ENCODE measurements around the gene MSRB1.

MSRB1 gene

DNA sequence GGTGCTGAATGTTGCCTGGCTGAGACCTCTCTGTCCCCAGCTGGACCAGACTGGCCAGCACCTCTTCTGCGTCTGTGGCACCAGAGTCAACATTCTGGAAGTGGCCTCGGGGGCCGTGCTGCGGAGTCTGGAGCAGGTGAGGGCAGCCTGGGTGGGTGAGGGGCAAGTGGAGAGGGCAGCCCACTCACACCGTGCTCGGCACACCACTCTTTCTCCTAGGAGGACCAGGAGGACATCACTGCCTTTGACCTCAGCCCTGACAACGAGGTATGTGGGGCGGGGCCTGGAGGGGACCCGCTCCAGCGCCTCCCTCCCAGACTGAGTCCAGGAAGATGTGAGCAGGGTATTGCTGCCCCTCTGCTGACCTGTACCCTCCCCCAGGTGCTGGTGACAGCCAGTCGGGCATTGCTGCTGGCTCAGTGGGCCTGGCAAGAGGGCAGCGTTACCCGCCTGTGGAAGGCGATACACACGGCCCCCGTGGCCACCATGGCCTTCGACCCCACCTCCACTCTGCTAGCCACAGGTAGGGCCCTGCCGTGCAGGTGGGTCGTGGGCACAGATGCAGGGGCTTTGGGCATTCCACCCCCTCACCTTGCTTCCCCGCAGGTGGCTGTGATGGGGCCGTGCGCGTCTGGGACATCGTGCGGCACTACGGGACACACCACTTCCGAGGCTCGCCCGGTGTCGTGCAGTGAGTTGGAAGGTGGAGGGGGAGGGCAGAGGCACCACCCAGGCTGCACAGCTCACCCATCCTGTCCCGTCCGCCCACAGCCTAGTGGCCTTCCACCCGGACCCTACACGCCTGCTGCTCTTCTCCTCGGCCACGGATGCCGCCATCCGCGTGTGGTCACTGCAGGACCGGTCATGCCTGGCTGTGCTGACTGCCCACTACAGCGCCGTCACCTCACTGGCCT is 31.4 kb upstream of the MSRB1 start:
- H3K27me3 ChIP-seq (ENCODE audit: control insufficient read depth in 3 of 3, insufficient read depth in 3 of 3, low read depth in 1 of 3, low read length in 3 of 3) = peaks cover 0 to 14% (median 2%) of the 10 kb centered on the region in 3 experiments
- peak overlapping the region; percentile 3 for H4K8ac ChIP-seq (ENCODE audit: low read depth, low read length)
- H3K36me3 ChIP-seq (replicated peaks in 1 of 2; ENCODE audit: control insufficient read depth in 2 of 2, insufficient read depth in 2 of 2, low read length in 2 of 2) = peaks cover 31 to 47% of the 10 kb centered on the region in 2 donors

DNA sequence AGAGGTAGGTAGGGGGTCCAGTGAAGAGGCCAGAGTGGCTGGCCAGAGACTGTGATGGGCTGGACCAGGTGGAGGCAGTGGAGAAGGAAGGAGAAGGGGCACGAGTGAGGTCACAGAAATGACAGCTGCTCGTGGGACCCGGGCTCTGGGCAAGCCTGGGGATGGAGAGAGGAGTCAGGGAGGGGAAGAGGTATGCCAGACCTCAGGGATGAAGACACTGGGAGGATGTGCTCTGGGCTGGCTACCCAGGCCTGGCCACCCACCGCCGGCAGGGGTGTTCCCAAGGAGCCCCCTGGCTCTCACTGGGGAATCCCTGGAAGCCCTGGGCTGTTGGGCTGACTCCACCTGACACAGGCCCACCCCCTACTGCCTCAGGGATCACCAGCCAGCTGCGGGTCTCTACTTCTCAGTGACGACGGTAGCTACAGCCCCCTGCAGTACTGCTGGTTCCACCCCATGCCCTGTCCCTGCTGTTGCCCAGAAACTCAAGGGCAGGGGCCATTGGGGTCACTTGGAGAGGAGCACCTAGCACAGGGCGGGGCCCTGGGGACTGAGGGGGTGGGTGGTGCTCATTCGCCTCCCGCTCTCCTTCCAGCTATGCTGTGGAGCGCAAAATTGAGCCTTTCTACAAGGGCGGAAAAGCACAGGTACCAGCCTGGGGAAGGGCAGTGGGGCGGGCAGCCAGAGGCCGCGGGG is 30.6 kb upstream of the MSRB1 start:
- no CpG with 5 or more reads among the region's 16 CpGs for WGBS, 2 donors (ENCODE audit: extremely low coverage in 2 of 2, insufficient read length in 2 of 2, insufficient replicate concordance in 1 of 2)
- no peak overlapping the region for H3K14ac ChIP-seq (ENCODE audit: low read length)
- no peak overlapping the region for H2BK12ac ChIP-seq (ENCODE audit: low read length)
- H3K27me3 ChIP-seq (ENCODE audit: control insufficient read depth in 3 of 3, insufficient read depth in 3 of 3, low read depth in 1 of 3, low read length in 3 of 3) = peaks cover 0 to 6% (median 0%) of the 10 kb centered on the region in 3 experiments
- H3K4ac ChIP-seq (ENCODE audit: low read length) = no peak overlapping the region
- no peak overlapping the region for H2AFZ ChIP-seq (ENCODE audit: low read length)
- no peak overlapping the region for H4K91ac ChIP-seq (ENCODE audit: low read depth, low read length, poor library complexity)
- no peak overlapping the region for H2BK5ac ChIP-seq (ENCODE audit: low read length)
- H3K4me3 ChIP-seq (ENCODE audit: low read length in 2 of 2) = peak overlapping the region in 1 of 2 donors; percentile 32
- peak overlapping the region; percentile 43 for H4K8ac ChIP-seq (ENCODE audit: low read depth, low read length)
- H3K4me2 ChIP-seq (ENCODE audit: insufficient read depth, low read length, poor library complexity, severe bottlenecking) = no peak overlapping the region
- peaks cover 31 to 44% of the 10 kb centered on the region in 2 donors for H3K36me3 ChIP-seq (replicated peaks in 1 of 2; ENCODE audit: control insufficient read depth in 2 of 2, insufficient read depth in 2 of 2, low read length in 2 of 2)
- H3K4me1 ChIP-seq (ENCODE audit: control insufficient read depth in 2 of 2, insufficient read depth in 1 of 2, low read depth in 1 of 2, low read length in 2 of 2) = peaks cover 2 to 4% of the 10 kb centered on the region in 2 donors
- no peak overlapping the region for H3K9ac ChIP-seq (ENCODE audit: low read depth, low read length, poor library complexity)
- peak overlapping the region; percentile 37 for H2AK5ac ChIP-seq (ENCODE audit: low read depth, low read length)
- DNase-seq (ENCODE audit: low spot score) = no peak
- no peak overlapping the region for H2BK120ac ChIP-seq (ENCODE audit: low read depth, low read length)
- no peaks in the 10 kb centered on the region for H3K9me3 ChIP-seq (replicated peaks in 1 of 2; ENCODE audit: control insufficient read depth in 2 of 2, insufficient read depth in 1 of 2, low read depth in 1 of 2, low read length in 2 of 2)
- H2BK15ac ChIP-seq (ENCODE audit: low read length) = no peak overlapping the region
- H3K18ac ChIP-seq (ENCODE audit: low read length) = no peak overlapping the region
- peaks cover 20% of the 10 kb centered on the region for H3K79me1 ChIP-seq (ENCODE audit: low read depth, low read length)
- no peak overlapping the region for H3K23ac ChIP-seq (ENCODE audit: low read depth, low read length, poor library complexity)
- H3K27ac ChIP-seq (replicated peaks; ENCODE audit: low read length) = no peak overlapping the region

More for the DNA sequence above, 31.4 kb upstream of the MSRB1 start:
- Histone ChIP-seq H3K9me3 (replicated peaks in 1 of 2; ENCODE audit: control insufficient read depth in 2 of 2, insufficient read depth in 1 of 2, low read depth in 1 of 2, low read length in 2 of 2) (no peaks in the 10 kb centered on the region), H4K91ac (ENCODE audit: low read depth, low read length, poor library complexity) (no peak overlapping the region), H2AK5ac (ENCODE audit: low read depth, low read length) (no peak overlapping the region), H3K18ac (ENCODE audit: low read length) (no peak overlapping the region), H2BK12ac (ENCODE audit: low read length) (no peak overlapping the region), H3K9ac (ENCODE audit: low read depth, low read length, poor library complexity) (no peak overlapping the region), H3K4ac (ENCODE audit: low read length) (no peak overlapping the region), H3K79me1 (ENCODE audit: low read depth, low read length) (peaks cover 22% of the 10 kb centered on the region), H2BK15ac (ENCODE audit: low read length) (no peak overlapping the region), H2AFZ (ENCODE audit: low read length) (no peak overlapping the region), H3K4me2 (ENCODE audit: insufficient read depth, low read length, poor library complexity, severe bottlenecking) (no peak overlapping the region), H3K27ac (replicated peaks; ENCODE audit: low read length) (no peak overlapping the region), H3K4me3 (ENCODE audit: low read length in 2 of 2) (peak overlapping the region; percentile 9 to 16), H3K4me1 (ENCODE audit: control insufficient read depth in 2 of 2, insufficient read depth in 1 of 2, low read depth in 1 of 2, low read length in 2 of 2) (peaks cover 2 to 5% of the 10 kb centered on the region in 2 donors), H2BK120ac (ENCODE audit: low read depth, low read length) (no peak overlapping the region), H3K23ac (ENCODE audit: low read depth, low read length, poor library complexity) (peak overlapping the region; percentile 65), H3K14ac (ENCODE audit: low read length) (no peak overlapping the region), H2BK5ac (ENCODE audit: low read length) (no peak overlapping the region)
- no peak for DNase-seq (ENCODE audit: low spot score)
- no CpG with 5 or more reads among the region's 42 CpGs for WGBS, 2 donors (ENCODE audit: extremely low coverage in 2 of 2, insufficient read length in 2 of 2, insufficient replicate concordance in 1 of 2)

- no peaks in the 10 kb centered on the region for H3K27me3 ChIP-seq (ENCODE audit: control insufficient read depth in 3 of 3, insufficient read depth in 3 of 3, low read depth in 1 of 3, low read length in 3 of 3)
- H3K4me2 ChIP-seq (ENCODE audit: insufficient read depth, low read length, poor library complexity, severe bottlenecking) = peak overlapping the region; percentile 98
- H2BK15ac ChIP-seq (ENCODE audit: low read length) = no peak overlapping the region
- peak overlapping the region; percentile 66 for H2BK5ac ChIP-seq (ENCODE audit: low read length)
- no peak overlapping the region for H4K91ac ChIP-seq (ENCODE audit: low read depth, low read length, poor library complexity)
- peak overlapping the region; percentile 95 for H3K4ac ChIP-seq (ENCODE audit: low read length)
- peak overlapping the region; percentile 97 to 100 for H3K4me3 ChIP-seq (ENCODE audit: low read length in 2 of 2)
- H3K23ac ChIP-seq (ENCODE audit: low read depth, low read length, poor library complexity) = peak overlapping the region; percentile 94
- H3K79me1 ChIP-seq (ENCODE audit: low read depth, low read length) = peaks cover 20% of the 10 kb centered on the region
- H3K27ac ChIP-seq (replicated peaks; ENCODE audit: low read length) = no peak overlapping the region
- peak overlapping the region; percentile 93 for H3K9ac ChIP-seq (ENCODE audit: low read depth, low read length, poor library complexity)
- no peak overlapping the region for H2BK120ac ChIP-seq (ENCODE audit: low read depth, low read length)
- H3K36me3 ChIP-seq (replicated peaks in 1 of 2; ENCODE audit: control insufficient read depth in 2 of 2, insufficient read depth in 2 of 2, low read length in 2 of 2) = peaks cover 29 to 33% of the 10 kb centered on the region in 2 donors
- H2BK12ac ChIP-seq (ENCODE audit: low read length) = peak overlapping the region; percentile 73
- H4K8ac ChIP-seq (ENCODE audit: low read depth, low read length) = peak overlapping the region; percentile 65
- H2AK5ac ChIP-seq (ENCODE audit: low read depth, low read length) = peak overlapping the region; percentile 84
- H3K4me1 ChIP-seq (ENCODE audit: control insufficient read depth in 2 of 2, insufficient read depth in 1 of 2, low read depth in 1 of 2, low read length in 2 of 2) = peaks cover 2 to 4% of the 10 kb centered on the region in 2 donors
- peak overlapping the region; percentile 91 for H3K18ac ChIP-seq (ENCODE audit: low read length)
- H2AFZ ChIP-seq (ENCODE audit: low read length) = peak overlapping the region; percentile 97
- no CpG with 5 or more reads among the region's 22 CpGs for WGBS, 2 donors (ENCODE audit: extremely low coverage in 2 of 2, insufficient read length in 2 of 2, insufficient replicate concordance in 1 of 2)
- no peak overlapping the region for H3K14ac ChIP-seq (ENCODE audit: low read length)
- H3K9me3 ChIP-seq (replicated peaks in 1 of 2; ENCODE audit: control insufficient read depth in 2 of 2, insufficient read depth in 1 of 2, low read depth in 1 of 2, low read length in 2 of 2) = no peaks in the 10 kb centered on the region
- no peak for DNase-seq (ENCODE audit: low spot score)
These were observed 29.5 kb upstream of the MSRB1 start for GRCh38 chr16:1972490-1972877.
